GM18505 (cell line): ENCODE results near the gene ITM2B.

ENCODE experiments used
- ATAC-seq: cut with Tn5 transposase; IDR thresholded peaks from one replicate; pipeline ENCODE4 v1.9.1; 2021; ENCODE audit not compliant: unreplicated experiment
- POLR2A ChIP-seq: IDR thresholded peaks from 4 replicates; pipeline ENCODE4 v1.6.1; 2011; ENCODE audit warnings: borderline replicate concordance; ENCODE audit not compliant: insufficient read depth, insufficient read length; ENCODE audit errors: extremely low read depth

Gene ITM2B

GRCh38 chr13:48258430-48258829, 25.4 kb downstream of the ITM2B start:
- no peak for TF ChIP-seq POLR2A
- no peak for ATAC-seq

GRCh38 chr13:48260970-48261369, 28.0 kb downstream of the ITM2B start:
- no peak for ATAC-seq
- no peak for TF ChIP-seq POLR2A

GRCh38 chr13:48263196-48263595, 30.2 kb downstream of the ITM2B start:
- no peak for TF ChIP-seq POLR2A
- no peak for ATAC-seq

DNA sequence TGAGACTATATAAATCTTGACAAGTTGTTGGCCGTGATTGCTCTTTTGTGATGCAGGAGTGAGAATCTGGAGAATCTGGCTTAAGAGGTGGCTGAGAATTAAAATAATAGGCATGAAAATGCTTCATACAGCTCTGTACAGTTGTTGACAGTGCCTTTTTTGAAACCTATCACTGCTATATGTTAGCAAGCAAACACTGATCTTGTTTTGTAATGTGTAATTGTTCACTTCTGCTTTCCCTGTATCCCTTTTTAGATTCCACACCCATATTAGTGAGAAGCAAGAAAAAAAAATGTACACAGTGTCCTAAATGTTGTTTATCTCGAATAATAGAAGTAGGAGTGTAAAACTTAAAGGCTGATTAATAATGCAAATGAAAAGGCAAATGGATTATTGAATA, 31.1 kb downstream of the ITM2B start:
- no peak for TF ChIP-seq POLR2A
- ATAC-seq: no peak

GRCh38 chr13:48265217-48265815, 32.3 kb downstream of the ITM2B start:
- ATAC-seq: peak; percentile 85
- no peak for TF ChIP-seq POLR2A

DNA sequence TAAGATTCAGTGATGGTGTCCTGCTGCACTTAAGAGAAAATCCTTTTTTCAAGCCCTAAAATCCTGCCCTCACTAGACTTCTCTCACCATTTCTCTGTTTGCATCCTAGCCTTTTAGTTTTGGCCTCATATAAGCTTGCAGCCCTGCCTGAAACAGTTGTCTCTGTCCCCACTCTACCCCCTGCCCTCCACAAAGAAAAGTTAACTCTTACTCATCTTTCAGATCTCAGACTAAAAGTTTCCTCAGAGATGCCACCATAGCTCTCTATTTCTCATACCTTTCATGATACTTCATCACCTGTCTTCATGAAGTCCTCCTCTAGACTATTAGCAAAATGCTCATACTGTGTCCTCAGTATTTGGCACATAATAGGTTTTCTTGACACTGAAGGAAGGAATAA, 33.1 kb downstream of the ITM2B start:
- no peak for TF ChIP-seq POLR2A
- ATAC-seq: no peak

DNA sequence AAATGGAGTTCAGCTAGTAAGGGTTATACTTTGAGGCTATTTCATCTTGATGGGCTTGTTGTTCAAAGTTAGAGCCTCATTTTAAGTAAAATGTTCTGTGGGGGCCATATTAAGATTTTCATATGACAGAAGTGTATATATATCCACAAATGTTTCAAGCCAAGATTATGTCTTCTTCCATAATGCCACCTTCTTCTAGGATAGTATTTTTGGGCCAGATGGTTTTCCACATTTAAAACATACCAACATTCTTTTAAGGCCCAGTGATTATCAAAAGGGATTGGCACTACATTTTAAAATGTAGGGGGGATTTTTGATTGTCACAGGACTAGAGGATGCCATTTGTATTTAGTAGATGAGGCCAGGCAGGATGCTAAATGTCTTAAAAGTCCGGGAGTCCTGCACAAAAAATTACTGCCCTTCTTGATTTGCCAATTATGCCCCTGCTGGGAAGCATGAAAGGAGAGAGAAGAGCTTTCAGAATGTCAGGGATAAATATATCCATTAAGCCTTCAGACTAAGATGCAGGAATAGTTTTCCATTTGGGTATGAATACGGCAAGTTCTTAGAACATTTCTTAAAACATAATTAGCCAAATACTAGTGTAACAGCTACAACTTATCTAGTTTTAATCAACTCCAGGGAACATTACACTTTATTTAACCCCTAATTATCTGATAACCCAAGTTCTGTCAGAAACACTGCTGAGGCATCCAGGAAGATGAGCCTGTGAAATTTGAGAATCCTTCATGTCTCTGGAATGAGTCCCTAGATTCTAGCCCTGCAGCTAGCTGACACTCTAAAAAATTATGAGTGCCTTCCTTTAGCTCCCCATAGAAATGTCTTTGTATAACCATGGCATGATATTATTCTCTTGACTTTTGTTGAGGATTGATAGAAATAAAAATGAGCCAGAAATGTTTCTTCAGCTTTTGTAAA, 34.0 kb downstream of the ITM2B start:
- TF ChIP-seq POLR2A: no peak
- ATAC-seq: no peak

DNA sequence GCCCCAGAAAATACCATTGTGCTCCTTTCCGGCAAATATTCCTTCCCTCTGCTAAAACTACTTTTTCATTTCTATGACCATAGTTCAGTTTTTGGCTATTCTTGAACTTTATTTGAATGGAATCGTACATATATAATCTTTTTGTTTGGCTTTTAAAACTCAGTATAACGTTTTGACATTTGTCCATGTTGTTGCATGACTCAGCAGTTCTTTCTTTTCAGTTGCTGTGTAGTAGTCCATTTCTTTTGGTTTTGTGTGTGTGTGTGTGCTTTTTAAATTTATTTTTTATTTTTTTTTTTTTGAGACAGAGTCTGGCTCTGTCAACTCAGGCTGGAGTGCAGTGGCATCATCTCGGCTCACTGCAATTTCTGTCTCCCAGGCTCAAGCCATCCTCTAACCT, 35.0 kb downstream of the ITM2B start:
- no peak for TF ChIP-seq POLR2A
- no peak for ATAC-seq

- ATAC-seq: no peak
- TF ChIP-seq POLR2A: no peak
Measured at GRCh38 chr13:48273346-48273745, 40.3 kb downstream of the ITM2B start.

DNA sequence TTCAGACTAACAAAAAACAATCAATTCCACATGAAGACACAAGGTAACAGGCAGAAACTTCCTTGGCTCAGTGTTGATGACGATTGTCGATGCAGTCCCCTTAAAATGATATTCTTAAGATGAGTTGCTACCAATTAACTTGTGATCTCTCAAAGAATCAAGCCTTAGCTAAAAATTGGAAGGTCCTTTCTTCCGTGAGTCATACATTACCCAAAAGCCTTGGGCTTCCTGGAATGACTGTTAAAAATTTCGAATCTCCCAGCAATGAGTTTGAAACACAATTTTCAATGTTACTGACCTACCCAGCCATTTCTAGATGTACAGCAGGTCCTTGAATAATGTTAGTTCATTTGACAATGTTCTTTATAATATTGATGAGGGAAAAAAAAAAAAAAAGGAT, 42.5 kb downstream of the ITM2B start:
- ATAC-seq: no peak
- no peak for TF ChIP-seq POLR2A

- no peak for ATAC-seq
- TF ChIP-seq POLR2A: no peak
Measured at GRCh38 chr13:48278806-48279205, 45.8 kb downstream of the ITM2B start.

DNA sequence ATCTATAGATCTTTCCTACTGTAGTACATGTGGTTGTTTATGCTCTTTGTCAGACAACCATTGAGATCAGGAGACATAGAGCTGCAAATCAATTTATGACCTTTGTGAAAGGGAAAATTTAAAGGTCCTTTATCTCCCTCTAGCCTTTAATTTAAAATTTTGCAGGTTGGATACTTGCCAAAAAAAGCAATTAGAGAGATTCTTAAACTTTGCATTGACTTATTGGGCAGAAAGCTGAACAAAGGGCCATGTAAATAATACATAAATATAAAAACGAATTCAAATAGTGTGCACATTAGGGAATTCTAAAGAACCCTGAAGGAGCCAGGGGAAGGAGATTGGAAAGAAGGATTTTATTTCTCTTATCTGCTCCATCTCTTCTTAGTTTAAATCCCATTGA, 48.5 kb downstream of the ITM2B start:
- no peak for ATAC-seq
- no peak for TF ChIP-seq POLR2A

DNA sequence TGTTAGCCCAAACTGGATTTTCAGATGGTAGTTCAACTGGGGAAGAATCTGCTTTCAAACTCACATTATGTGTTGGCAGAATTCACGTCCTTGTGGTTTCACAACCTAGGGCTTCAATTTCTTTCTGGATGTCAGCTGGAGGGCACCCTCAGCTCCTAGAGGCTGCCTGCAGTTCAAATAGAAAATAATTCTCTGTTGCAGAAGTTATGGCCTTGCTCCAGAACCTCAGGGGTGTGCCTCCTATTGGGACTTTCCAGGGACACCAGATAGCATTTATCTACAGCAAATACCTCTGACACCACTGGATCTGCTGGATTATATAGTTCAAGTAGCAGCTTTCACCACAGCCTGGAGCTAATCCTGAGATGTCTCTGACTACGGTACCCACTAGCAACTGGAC, 58.7 kb downstream of the ITM2B start:
- no peak for ATAC-seq
- TF ChIP-seq POLR2A: no peak

- no peak for ATAC-seq
- TF ChIP-seq POLR2A: no peak
Measured at GRCh38 chr13:48292650-48293049, 59.6 kb downstream of the ITM2B start.
